Inflammatory macrophage (primary cell): Measurements from ENCODE around the gene CFDP1.
"Not testable (repeated sequence)": the region's sequence is repeated elsewhere in the genome, so short reads cannot be mapped to it uniquely, and the experiment has no call there.

Experiments used
- DNase-seq, 2 donors: peaks; one replicate each; pipeline ENCODE4 v3.0.0-alpha.2; 2020 to 2022
- total RNA-seq, 18 experiments: gene quantifications; one replicate each; lab custom pipeline; 2026; ENCODE audit warnings: mixed read lengths in 6 of 18, inconsistent platforms in 2 of 18; lab: John Stamatoyannopoulos, UW

CFDP1 gene
- 6.2 to 25.0 (median 18.2) reads per million in 18 experiments for total RNA-seq

- peak; percentile 96 to 98 for DNase-seq
Observed at GRCh38 chr16:75432828-75433731, at the start of gene CFDP1. Gene CFDP1 (minus strand): TSS chr16:75433503. CDS start chr16:75433352, 151 bp downstream.

GRCh38 chr16:75482434-75483205, 49.3 kb upstream of the CFDP1 start:
- no peak for DNase-seq

DNA sequence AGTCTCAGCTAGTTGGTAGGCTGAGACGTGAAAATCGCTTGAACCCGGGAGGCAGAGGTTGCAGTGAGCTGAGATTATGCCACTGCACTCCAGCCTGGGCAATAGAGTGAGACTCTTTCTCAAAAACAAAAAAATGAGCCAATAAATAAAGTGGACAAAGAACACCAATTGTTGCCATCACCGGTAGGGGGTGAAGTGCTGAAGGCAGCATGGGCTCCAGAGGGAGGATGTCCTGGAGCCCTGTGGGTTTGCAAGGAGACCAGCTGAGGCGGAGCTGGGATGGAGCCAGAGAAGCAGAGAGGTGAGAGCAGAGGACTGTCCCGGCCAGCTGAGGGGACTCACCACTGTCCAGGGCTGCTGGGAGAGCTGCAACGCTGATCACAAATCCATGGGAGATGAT, 48.2 kb upstream of the CFDP1 start:
- no peak for DNase-seq

GRCh38 chr16:75479421-75479990, 46.2 kb upstream of the CFDP1 start:
- DNase-seq: no peak

GRCh38 chr16:75478480-75479345, 45.4 kb upstream of the CFDP1 start:
- no peak for DNase-seq

- peak; percentile 83 to 87 for DNase-seq
Observed at GRCh38 chr16:75477680-75478473, 44.6 kb upstream of the CFDP1 start.

GRCh38 chr16:75476817-75477216, 43.5 kb upstream of the CFDP1 start:
- DNase-seq: no peak

GRCh38 chr16:75475420-75475847, 42.1 kb upstream of the CFDP1 start:
- no peak for DNase-seq

DNA sequence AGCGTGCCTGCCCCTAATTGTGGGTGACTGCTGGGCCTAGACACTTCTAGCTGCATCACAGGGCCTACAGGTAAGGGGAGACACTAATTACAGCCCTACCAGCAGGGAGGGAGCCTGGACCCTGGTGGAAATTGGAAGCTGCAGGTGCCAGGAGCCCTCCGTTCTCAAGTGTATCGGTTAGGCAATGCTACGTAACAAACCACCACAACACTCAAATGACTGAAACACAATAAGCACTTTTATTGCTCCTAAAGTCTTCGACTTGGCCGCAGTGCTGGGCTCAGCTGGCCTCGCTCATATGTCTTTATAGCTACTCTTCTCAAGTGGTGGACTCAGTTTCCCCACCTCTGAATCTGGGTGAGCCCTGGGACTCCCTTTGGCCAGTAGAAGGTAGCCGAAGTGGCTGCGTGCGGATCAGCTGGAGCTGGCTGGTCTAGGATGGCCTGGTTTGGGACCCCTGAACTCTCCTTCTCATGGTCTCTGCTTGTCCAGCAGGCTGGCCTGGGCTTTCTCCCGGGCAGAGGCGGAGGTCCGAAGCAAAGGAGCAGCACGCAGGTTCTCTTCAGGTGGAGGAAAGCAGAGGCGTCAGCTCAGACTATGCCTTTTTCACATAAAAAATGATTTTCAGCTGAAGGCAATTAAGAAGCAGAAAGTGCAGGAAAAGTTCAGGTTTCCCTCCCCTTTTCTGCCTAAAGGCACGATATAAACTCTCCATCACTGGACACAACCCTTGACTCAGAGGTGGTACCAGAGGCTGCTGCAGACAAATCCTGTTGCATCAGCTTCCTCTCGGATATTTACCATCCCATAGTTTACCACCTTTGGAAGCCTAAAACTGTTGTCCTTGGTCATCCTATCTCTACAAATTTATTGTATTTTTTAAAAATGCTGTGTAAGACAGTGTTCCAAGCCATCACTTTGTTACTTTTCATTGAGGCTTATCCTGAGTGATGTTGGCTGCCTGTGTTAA, 39.9 kb upstream of the CFDP1 start:
- DNase-seq: no peak

DNA sequence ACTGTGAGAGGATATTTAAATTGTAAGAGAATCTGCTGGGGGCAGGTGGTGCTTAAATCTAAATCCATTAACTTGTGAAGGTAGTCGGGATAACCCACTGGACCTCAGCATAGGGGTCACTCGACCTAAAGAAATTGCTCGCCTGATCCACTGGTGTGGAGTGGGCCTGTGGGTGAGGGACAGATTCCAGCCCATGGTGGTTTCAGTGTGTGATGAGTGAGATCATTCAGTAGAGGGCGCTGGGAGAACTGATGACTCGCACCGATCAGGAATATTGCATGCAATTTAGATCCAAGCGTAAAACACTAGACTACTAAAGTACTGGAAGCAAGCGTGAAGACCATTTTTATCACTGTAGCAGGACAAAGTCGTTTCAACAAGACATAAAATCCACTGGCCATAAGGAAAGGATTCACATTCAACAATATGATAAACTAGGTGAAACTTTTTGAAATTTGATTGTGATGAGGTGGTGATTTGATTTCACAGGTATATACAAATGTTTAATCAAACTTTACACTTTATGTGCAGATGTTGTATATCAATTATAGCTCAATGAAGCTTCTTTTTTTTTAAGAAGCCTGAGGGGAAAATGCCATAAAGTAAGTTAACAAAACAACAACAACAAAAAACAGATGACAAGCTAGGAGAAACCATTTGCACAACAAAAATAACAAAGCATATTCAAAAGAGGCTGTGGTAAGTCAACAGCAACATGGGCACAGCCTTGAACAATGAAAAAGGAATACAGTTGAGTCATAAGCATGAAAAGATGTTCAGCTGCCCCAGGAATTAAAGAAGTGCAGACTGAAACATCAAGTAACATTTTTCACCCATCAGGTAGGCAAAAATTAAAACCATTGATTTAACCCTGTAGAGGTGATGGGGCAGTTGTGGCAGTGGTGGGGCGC, 38.7 kb upstream of the CFDP1 start:
- peak; percentile 67 to 68 for DNase-seq

DNA sequence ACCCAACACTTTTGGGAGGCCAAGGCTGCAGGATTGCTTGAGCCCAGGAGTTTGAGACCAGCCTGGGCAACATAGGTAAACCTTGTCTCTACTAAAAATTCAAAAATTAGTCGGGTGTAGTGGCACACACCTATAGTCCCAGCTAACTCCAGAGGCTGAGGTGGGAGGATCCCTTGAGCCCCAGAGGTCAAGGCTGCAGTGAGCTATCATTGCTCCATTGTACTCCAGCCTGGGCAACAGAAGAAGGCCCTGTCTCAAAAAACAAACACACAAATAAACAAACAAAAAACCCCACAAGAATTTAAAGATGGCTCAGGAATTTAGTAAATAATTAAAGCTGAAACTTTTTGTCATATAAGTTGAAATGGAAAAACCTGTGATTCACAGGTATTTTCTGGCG, 33.5 kb upstream of the CFDP1 start:
- no peak for DNase-seq

- DNase-seq: peak; percentile 99
Observed at GRCh38 chr16:75464122-75464918, 31.0 kb upstream of the CFDP1 start, which contains the start of gene TMEM170A. Gene TMEM170A (minus strand): TSS chr16:75464689. CDS start chr16:75464600, 89 bp downstream.

DNA sequence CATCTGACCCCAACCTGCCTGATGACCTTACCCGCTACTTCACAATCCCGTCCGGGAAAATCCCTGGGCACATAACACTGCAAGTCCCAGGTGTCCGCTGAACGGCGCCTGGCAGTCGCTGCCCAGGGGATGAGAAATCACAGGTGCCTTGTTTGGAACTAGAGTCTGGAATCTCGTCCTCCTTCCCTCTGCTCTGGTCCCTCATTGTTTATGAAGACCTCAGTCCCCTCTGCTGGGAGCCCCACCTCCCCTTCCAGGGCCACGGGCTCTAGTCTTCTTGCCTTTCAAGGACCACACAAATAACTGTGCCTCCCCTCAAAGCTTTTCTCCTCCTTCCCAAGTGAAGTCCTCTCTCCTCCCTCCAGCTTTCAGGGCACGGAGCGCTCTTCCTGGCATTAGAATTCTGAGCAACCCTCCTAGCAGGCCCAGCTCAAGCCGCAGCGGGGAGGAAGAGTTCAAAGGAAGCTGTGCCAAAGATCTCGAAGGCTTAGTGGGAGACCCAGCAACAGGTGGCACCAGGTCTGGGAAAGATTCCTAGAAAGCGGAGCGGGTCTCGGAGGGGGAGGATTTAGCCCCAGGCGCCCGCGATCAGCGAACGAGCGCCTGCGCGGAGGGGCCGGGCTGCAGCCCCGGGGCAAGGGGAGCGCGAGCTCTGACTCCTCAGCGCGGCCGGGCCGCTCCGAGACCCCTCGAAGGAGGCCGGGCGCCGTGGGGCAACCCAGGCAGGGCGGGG, 30.3 kb upstream of the CFDP1 start:
- DNase-seq: not testable (repeated sequence)

GRCh38 chr16:75462806-75463205, 29.5 kb upstream of the CFDP1 start:
- peak; percentile 34 to 44 for DNase-seq

- DNase-seq: no peak
Observed at GRCh38 chr16:75461575-75461974, 28.3 kb upstream of the CFDP1 start.

DNA sequence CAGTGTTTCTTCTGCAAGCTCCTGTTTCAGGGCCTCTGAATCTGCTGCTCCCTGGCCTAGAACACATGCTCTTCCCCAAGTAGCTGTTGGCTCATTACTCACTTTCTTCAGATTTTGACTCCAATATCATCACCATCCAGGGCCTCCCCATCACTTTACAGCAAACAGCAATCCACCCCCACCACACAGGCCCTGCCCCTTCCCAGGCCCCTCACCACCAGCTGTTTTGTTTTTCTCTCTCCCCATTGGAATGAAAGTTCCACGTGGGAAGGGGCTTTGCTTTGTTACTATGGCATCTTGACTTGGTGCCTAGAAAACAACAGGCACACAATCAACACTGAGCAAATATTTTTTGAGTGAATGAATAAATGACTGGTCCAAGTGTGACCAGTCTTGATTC, 27.1 kb upstream of the CFDP1 start:
- no peak for DNase-seq

DNA sequence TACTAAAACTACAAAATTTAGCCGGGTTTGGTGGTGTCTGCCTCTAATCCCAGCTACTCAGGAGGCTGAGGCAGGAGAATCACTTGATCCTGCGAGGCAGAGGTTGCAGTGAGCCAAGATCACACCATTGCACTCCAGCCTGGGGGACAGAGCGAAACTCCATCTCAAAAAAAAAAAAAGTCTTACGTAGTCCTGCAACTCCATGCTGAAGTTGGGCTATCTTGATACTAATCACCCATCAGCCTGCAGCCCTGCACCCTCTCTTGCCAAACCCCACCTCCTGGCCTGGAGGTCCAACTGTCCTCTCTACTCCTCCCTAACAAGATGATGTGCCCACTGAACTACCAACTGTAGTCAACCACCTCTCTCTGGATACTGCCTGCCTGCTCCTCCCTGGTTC, 26.4 kb upstream of the CFDP1 start:
- DNase-seq: no peak
